Ovary (tissue), 9 donors: ENCODE measurements around the gene RASA2. TPM values are rescaled to one million over a fixed set of nuclear protein-coding genes. Genes with fewer than 3 reads are reported as not detected.

Experiments
- DNase-seq, 5 donors: peaks; one replicate each; pipeline ENCODE4 v3.0.0-alpha.2; 2019 to 2020
- H3K27ac ChIP-seq, 2 donors: fragments of 200-600 bp; one replicate each; pipeline versions ENCODE4 v1.5.1 to v1.8.0; 2019 to 2022
- H3K27me3 ChIP-seq: fragments of 200-600 bp; one replicate; pipeline ENCODE4 v1.8.0; 2022
- H3K36me3 ChIP-seq: fragments of 200-600 bp; sonication (generic); one replicate; pipeline ENCODE4 v1.5.1; 2019
- H3K4me1 ChIP-seq: one replicate; pipeline ENCODE4 v1.8.1; 2013; ENCODE audit warnings: mild to moderate bottlenecking, moderate library complexity; ENCODE audit not compliant: insufficient read depth
- H3K4me3 ChIP-seq: fragments of 200-600 bp; sonication (generic); one replicate; pipeline ENCODE4 v1.5.1; 2017
- H3K9me3 ChIP-seq, 2 donors: fragments of 200-600 bp in 1 of 2; sonication (generic) in 1 of 2; one replicate each; pipeline versions ENCODE4 v1.5.1 to v1.8.1; 2013 to 2019; ENCODE audit warnings: mild to moderate bottlenecking in 1 of 2, moderate library complexity in 1 of 2
- CTCF ChIP-seq, 3 donors: fragments of 450-650 bp in 2 of 3; fragments of 200-600 bp in 1 of 3; IDR thresholded peaks; one replicate each; pipeline versions ENCODE4 v1.5.1 to v1.8.0; 2016 to 2022; ENCODE audit warnings: antibody characterized with exemption in 3 of 3, mild to moderate bottlenecking in 1 of 3
- EP300 ChIP-seq: sonication (generic); formaldehyde crosslinking; IDR thresholded peaks from one replicate; pipeline ENCODE4 v1.6.1; 2017; ENCODE audit warnings: antibody characterized with exemption
- POLR2A ChIP-seq: fragments of 450-650 bp; IDR thresholded peaks from one replicate; pipeline ENCODE4 v1.6.1; 2017; ENCODE audit warnings: antibody characterized with exemption, mild to moderate bottlenecking, moderate library complexity
- WGBS, 3 donors: extraction: QIAGEN DNeasy Blood & Tissue Kit in 1 of 3; methylation state at CpG; one replicate each; pipeline versions ENCODE4 v1.1.5 to v1.1.7; 2013 to 2017; 5-methylcytosine and 5-hydroxymethylcytosine counted together
- intact Hi-C, 4 donors: fragments of 100-400 bp; cut with DNase I; formaldehyde crosslinking; loops; one replicate each; pipeline versions ENCODE4 v1.11.0 to v1.15.1; 2022 to 2023
- polyA plus RNA-seq, 2 donors: library from polyadenylated mRNA; stranded (reverse); fragments of 200-250 nt in 1 of 2; fragments of 350-450 nt in 1 of 2; fragmentation: Illumina TruSeq in 1 of 2; extraction: RNeasy Lipid Tissue Mini Kit (QIAGEN cat#74804) in 1 of 2; gene quantifications; one replicate each; pipeline ENCODE4 v1.2.3, GENCODE V29; 2013 to 2014
- total RNA-seq, 7 donors: library from RNA; depleted of rRNA in 2 of 7; stranded (reverse); fragments of >200 nt in 2 of 7; fragmentation: NEBNext Ultra II Directional in 3 of 7; extraction: Animal tissue kit (Norgen Biotek cat#: 25700) in 3 of 7; gene quantifications; one replicate each; pipeline versions ENCODE4 v1.1.0 to v1.2.4, GENCODE V29; 2016 to 2023
- donor health status: DM: no; HTN: no; CAD: no; lungs with moderate emphysema.
- donor health status: DM: no; HTN: no; CAD: no.
- donor health status: Bipolar disorder and iron deficiency.
- donor health status: DM: yes; HTN: yes; CAD: no.
- donor health status: DM: no; HTN: no; CAD: no.
- donor health status: DM: yes; HTN: yes; CAD: no.

The RASA2 gene
- total and polyA plus RNA-seq, 9 donors: 6.9 to 28.1 (median 17.6) TPM

- no peaks in the 10 kb centered on the region for H3K9me3 ChIP-seq
- WGBS, 3 donors: 87 to 96% (median 89%) methylated on average over 2 of the region's 2 CpGs
- no peak overlapping the region for H3K4me3 ChIP-seq
- no peak for TF ChIP-seq POLR2A
- TF ChIP-seq EP300: no peak
- TF ChIP-seq CTCF (IDR thresholded peaks at IDR 0.05): no peak
- H3K36me3 ChIP-seq: no peaks in the 10 kb centered on the region
- DNase-seq: no peak
- no peaks in the 10 kb centered on the region for H3K27me3 ChIP-seq
- no peaks in the 10 kb centered on the region for H3K4me1 ChIP-seq
- intact Hi-C loops: no loop called here
- no peak overlapping the region for H3K27ac ChIP-seq
Observed at GRCh38 chr3:141597931-141598330, 111.1 kb downstream of the RASA2 start.

GRCh38 chr3:141600331-141600730 lies 113.5 kb downstream of the RASA2 start:
- WGBS, 3 donors: 97 to 98% (median 98%) methylated on average over 12 of the region's 12 CpGs
- Histone ChIP-seq H3K36me3 (no peaks in the 10 kb centered on the region), H3K27ac (no peak overlapping the region)

GRCh38 chr3:141602706-141603105 lies 115.9 kb downstream of the RASA2 start:
- DNase-seq: no peak
- H3K4me1 ChIP-seq: no peaks in the 10 kb centered on the region
- TF ChIP-seq EP300: no peak
- TF ChIP-seq CTCF (IDR thresholded peaks at IDR 0.05): no peak
- TF ChIP-seq POLR2A: no peak
- H3K4me3 ChIP-seq: no peak overlapping the region
- no peak overlapping the region for H3K27ac ChIP-seq
- 81 to 95% (median 89%) methylated on average over 4 of the region's 4 CpGs for WGBS, 3 donors
- intact Hi-C loops: no loop called here
- H3K9me3 ChIP-seq: no peaks in the 10 kb centered on the region
- no peaks in the 10 kb centered on the region for H3K36me3 ChIP-seq
- no peaks in the 10 kb centered on the region for H3K27me3 ChIP-seq

More at GRCh38 chr3:141600331-141600730, 113.5 kb downstream of the RASA2 start:
- Histone ChIP-seq H3K4me1 (no peaks in the 10 kb centered on the region), H3K27me3 (no peaks in the 10 kb centered on the region), H3K9me3 (no peaks in the 10 kb centered on the region), H3K4me3 (no peak overlapping the region)
- intact Hi-C loops: no loop called here
- no peak for DNase-seq
- no peak for TF ChIP-seq POLR2A
- no peak for TF ChIP-seq CTCF (IDR thresholded peaks at IDR 0.05)
- no peak for TF ChIP-seq EP300

GRCh38 chr3:141603473-141604035 lies 116.7 kb downstream of the RASA2 start:
- TF ChIP-seq POLR2A (no peak), EP300 (no peak), CTCF (IDR thresholded peaks at IDR 0.05) (no peak)
- H3K27ac ChIP-seq: no peak overlapping the region

More at GRCh38 chr3:141603473-141604035, 116.7 kb downstream of the RASA2 start:
- no peaks in the 10 kb centered on the region for H3K9me3 ChIP-seq
- no peak overlapping the region for H3K4me3 ChIP-seq
- no peak for DNase-seq
- WGBS, 3 donors: 97 to 99% (median 98%) methylated on average over 3 of the region's 3 CpGs
- H3K27me3 ChIP-seq: no peaks in the 10 kb centered on the region
- intact Hi-C loops: no loop called here
- H3K36me3 ChIP-seq: no peaks in the 10 kb centered on the region
- no peaks in the 10 kb centered on the region for H3K4me1 ChIP-seq
